Neutrophil (primary cell): ENCODE data around the gene UROS.

Experiments used
- H3K27ac ChIP-seq: fragments of 200-600 bp; sonication (generic); 2 replicates; pipeline ENCODE4 v1.5.1; 2016; ENCODE audit warnings: mild to moderate bottlenecking, moderate library complexity
- H3K27me3 ChIP-seq: fragments of 200-600 bp; sonication (generic); 2 replicates; pipeline ENCODE4 v1.6.0; 2016; ENCODE audit warnings: mild to moderate bottlenecking
- H3K36me3 ChIP-seq: fragments of 200-600 bp; sonication (generic); 2 replicates; pipeline ENCODE4 v1.5.1; 2017
- H3K4me1 ChIP-seq, 2 experiments: fragments of 200-600 bp in 1 of 2; sonication (generic) in 1 of 2; 1 replicate in 1 of 2; 2 replicates in 1 of 2; pipeline versions ENCODE4 v1.5.1 to v1.6.1; 2013 to 2016; ENCODE audit warnings: low read depth in 1 of 2, low read length in 1 of 2, mild to moderate bottlenecking in 1 of 2, moderate library complexity in 1 of 2; ENCODE audit not compliant: control insufficient read depth in 1 of 2, insufficient read depth in 1 of 2
- H3K4me3 ChIP-seq, 2 experiments: fragments of 200-600 bp in 1 of 2; sonication (generic) in 1 of 2; 1 replicate in 1 of 2; 2 replicates in 1 of 2; pipeline ENCODE4 v1.5.1; 2013 to 2016; ENCODE audit warnings: low read depth in 1 of 2, low read length in 1 of 2, mild to moderate bottlenecking in 1 of 2, moderate library complexity in 1 of 2
- H3K9me3 ChIP-seq: fragments of 200-600 bp; sonication (generic); 2 replicates; pipeline ENCODE4 v1.5.1; 2016
- TF ChIP-seq, protein P1 (sequence below): fragments of 200-600 bp; sonication (generic); IDR thresholded peaks from 2 replicates; pipeline ENCODE4 v1.5.1; 2016; ENCODE audit warnings: antibody characterized with exemption

The UROS gene

DNA sequence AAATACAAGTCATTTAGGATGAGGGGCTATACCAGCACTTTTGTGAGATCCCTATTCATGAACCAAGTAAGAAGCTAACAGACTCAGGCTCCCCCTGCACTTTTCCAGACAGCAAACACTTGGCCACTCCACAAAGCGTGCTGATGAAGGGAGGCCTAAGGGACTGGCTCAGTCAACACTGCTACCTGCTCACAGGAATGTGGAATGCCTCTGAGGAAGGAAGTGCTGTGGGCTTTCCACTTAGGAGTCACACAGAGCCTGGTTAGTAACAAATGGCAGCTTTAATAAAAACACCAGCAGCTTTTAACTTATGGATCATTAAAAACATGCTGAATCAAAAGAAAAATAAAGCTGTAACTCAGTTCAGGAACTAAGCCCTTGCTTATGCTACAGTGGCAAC, 15.0 kb downstream of the UROS start:
- H3K9me3 ChIP-seq = no peaks in the 10 kb centered on the region
- no peaks in the 10 kb centered on the region for H3K27me3 ChIP-seq
- no peaks in the 10 kb centered on the region for H3K4me1 ChIP-seq
- H3K27ac ChIP-seq = no peak overlapping the region
- TF ChIP-seq, protein P1, sequence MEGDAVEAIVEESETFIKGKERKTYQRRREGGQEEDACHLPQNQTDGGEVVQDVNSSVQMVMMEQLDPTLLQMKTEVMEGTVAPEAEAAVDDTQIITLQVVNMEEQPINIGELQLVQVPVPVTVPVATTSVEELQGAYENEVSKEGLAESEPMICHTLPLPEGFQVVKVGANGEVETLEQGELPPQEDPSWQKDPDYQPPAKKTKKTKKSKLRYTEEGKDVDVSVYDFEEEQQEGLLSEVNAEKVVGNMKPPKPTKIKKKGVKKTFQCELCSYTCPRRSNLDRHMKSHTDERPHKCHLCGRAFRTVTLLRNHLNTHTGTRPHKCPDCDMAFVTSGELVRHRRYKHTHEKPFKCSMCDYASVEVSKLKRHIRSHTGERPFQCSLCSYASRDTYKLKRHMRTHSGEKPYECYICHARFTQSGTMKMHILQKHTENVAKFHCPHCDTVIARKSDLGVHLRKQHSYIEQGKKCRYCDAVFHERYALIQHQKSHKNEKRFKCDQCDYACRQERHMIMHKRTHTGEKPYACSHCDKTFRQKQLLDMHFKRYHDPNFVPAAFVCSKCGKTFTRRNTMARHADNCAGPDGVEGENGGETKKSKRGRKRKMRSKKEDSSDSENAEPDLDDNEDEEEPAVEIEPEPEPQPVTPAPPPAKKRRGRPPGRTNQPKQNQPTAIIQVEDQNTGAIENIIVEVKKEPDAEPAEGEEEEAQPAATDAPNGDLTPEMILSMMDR = no peak
- peaks cover 22% of the 10 kb centered on the region for H3K36me3 ChIP-seq
- no peak overlapping the region for H3K4me3 ChIP-seq

DNA sequence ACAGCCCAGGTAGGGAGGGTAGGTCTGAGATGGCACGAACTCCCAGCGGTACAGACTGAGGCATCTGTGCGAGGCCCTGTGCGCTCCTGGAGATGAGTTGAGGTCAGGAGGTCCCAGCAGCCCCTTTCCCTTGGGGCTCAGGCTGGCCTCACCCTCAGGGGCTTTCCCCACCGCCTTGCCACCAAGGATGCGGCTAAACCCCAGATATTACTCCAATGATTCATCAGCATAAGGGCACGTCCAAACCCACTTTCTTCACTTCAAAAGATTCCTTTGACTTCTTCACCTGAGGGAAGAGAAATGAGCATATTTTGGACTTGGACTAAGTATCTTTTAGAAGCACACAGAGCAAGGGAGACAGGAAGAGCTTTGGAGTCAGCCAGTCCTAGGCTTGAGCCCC, 20.3 kb downstream of the UROS start:
- Histone ChIP-seq H3K4me3 (no peak overlapping the region), H3K36me3 (peaks cover 18% of the 10 kb centered on the region), H3K9me3 (no peaks in the 10 kb centered on the region), H3K27me3 (no peaks in the 10 kb centered on the region), H3K4me1 (no peaks in the 10 kb centered on the region), H3K27ac (no peak overlapping the region)
- TF ChIP-seq, protein P1 = no peak

DNA sequence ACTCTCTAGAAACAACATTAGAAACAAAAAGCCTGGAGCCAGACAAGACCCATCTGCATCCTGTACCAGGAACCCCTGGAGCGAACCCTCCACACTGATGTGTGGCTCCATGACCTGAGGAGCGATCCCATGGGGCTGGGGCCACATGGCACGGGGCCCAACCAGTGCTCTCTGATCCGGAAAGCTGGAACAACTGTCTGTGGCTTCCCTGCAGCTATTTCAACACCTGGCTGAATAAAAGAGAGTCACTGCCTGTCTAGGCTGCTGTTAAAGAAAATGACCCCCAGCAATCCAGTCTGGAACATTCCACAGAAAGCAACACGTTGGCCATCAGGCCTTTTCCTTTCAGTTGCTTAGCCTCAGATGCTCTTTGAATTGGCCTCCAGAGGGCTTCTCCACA, 20.9 kb downstream of the UROS start:
- TF ChIP-seq, protein P1 = no peak
- peaks cover 18% of the 10 kb centered on the region for H3K36me3 ChIP-seq

DNA sequence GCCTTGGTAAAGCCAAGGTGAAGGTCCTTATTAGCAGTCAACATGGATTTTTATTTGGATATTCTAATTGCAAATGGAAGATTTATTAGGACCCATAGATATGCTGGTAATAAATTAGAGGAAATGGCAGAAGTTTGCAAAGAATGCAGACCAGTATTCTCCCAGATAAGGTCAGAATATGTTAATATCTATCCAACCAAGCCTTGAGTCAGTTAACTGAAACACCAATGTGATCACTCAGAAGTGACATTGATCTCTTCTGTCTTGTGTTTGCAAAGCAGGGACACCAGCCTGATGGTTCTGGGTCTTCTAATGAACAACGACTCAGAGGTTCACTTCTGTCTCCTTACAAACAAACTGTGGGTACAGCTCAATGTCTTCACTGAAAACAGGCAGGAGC, 21.5 kb downstream of the UROS start:
- Histone ChIP-seq H3K27me3 (no peaks in the 10 kb centered on the region), H3K27ac (no peak overlapping the region), H3K4me1 (no peaks in the 10 kb centered on the region), H3K4me3 (no peak overlapping the region), H3K36me3 (peaks cover 15% of the 10 kb centered on the region), H3K9me3 (no peaks in the 10 kb centered on the region)
- TF ChIP-seq, protein P1 = no peak

More for the DNA sequence above, 20.9 kb downstream of the UROS start:
- no peaks in the 10 kb centered on the region for H3K4me1 ChIP-seq
- no peak overlapping the region for H3K27ac ChIP-seq
- no peaks in the 10 kb centered on the region for H3K27me3 ChIP-seq
- no peak overlapping the region for H3K4me3 ChIP-seq
- H3K9me3 ChIP-seq = no peaks in the 10 kb centered on the region

DNA sequence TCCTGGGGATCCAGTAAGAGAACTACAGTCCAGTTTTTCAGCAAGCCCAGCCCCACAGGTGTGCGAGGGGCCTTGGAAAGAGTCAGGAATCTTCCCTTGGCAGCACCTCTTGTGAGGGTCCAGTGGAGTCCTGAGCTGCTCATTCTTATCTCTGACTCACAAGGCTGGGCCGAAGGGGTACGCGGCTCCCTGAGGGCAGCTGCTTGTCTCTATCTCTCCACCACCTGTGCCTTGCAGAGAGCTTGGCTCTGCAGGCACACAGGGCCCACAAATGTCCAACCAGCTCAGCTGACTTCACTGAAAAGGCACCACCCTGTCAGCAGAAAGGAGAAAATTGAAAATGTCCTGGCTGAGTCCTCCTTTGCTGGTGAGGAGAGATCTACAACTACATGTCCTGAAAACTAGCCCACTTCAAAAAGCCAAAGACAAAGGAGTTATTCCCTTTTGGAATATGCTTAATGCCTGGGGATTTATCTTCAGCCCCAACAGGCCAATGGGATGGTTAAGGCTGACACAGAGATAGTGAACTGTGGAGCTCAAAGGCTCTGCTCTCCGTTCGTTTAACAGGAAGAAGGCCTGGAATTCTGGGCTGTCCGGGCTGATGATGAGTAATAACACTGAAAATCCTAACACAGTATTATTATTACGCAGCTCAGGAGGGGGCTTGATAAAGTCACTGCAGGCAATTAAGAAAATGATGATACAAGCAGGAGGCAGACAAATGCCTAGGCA, 23.4 kb downstream of the UROS start:
- Histone ChIP-seq H3K36me3 (peaks cover 20% of the 10 kb centered on the region), H3K4me1 (no peaks in the 10 kb centered on the region), H3K27me3 (no peaks in the 10 kb centered on the region), H3K4me3 (no peak overlapping the region), H3K9me3 (no peaks in the 10 kb centered on the region), H3K27ac (no peak overlapping the region)
- TF ChIP-seq, protein P1 = no peak
